ENCODE data around the gene DPM2. TPM values are rescaled to one million over a fixed set of nuclear protein-coding genes. Genes with fewer than 3 reads are reported as not detected.

Gene DPM2
- total and polyA plus RNA-seq, 2 of the 4 experiments (the other 2 are of a cell fraction), result 10.8 to 60.6 TPM

- no peak overlapping the region for H3K9ac ChIP-seq (ENCODE audit: low read depth, low read length)
- no peak overlapping the region for H4K91ac ChIP-seq (ENCODE audit: insufficient read depth, low read depth, low read length)
- no peak overlapping the region for H2AK9ac ChIP-seq (replicated peaks; ENCODE audit: low read depth, low read length, poor library complexity)
- H3K27ac ChIP-seq (ENCODE audit: insufficient read depth, low read length), result no peak overlapping the region
- no peak overlapping the region for H2BK20ac ChIP-seq (ENCODE audit: low read depth, low read length)
- ATAC-seq (ENCODE audit: low read depth) (no peak), DNase-seq (no peak)
- no peak overlapping the region for H2BK120ac ChIP-seq (ENCODE audit: low read depth, low read length)
- peaks cover 51% of the 10 kb centered on the region for H4K20me1 ChIP-seq (ENCODE audit: insufficient read depth, low read length)
- 71% methylated on average over 11 of the region's 16 CpGs; no CpG with 5 or more reads in 1 of the 2 experiments for WGBS, 2 experiments (ENCODE audit: extremely low coverage in 2 of 2, insufficient read length in 1 of 2)
- H3K79me1 ChIP-seq (ENCODE audit: low read depth in 1 of 2, low read length in 2 of 2), result peaks cover 38 to 89% of the 10 kb centered on the region in 2 experiments
- CTCF ChIA-PET, result interaction anchor here (0.9 kb wide), 1 partner anchor 27 kb away, joined by 4 read pairs; no protein-coding TSS in a partner anchor
- H3K4me3 ChIP-seq (ENCODE audit: insufficient read depth, low read depth, low read length), result no peak overlapping the region
- POLR2A ChIA-PET (ENCODE audit: unreplicated experiment), result no interaction called here
- H3K14ac ChIP-seq (replicated peaks; ENCODE audit: low read depth, low read length), result no peak overlapping the region
- no peaks in the 10 kb centered on the region for H3K27me3 ChIP-seq (ENCODE audit: control insufficient read depth, insufficient read depth, low read length)
- H3K9me1 ChIP-seq (ENCODE audit: insufficient read depth, low read length), result peaks cover 37% of the 10 kb centered on the region
- H3K4ac ChIP-seq (ENCODE audit: low read depth, low read length), result no peak overlapping the region; the same call in 1 of the 2 replicates
- H2AK5ac ChIP-seq (ENCODE audit: low read depth, low read length), result 0 out of 2 replicates have a peak overlapping the region, but pooled peaks have one; percentile 17
- H4K8ac ChIP-seq (ENCODE audit: low read depth in 2 of 2, low read length in 2 of 2), result no peak overlapping the region; a peak in 1 of 4 replicates
- H3K4me2 ChIP-seq (ENCODE audit: low read depth, low read length), result no peak overlapping the region
- H3K56ac ChIP-seq (ENCODE audit: extremely low read depth, insufficient read depth, low read length), result no peak overlapping the region
- no peak overlapping the region for H4K5ac ChIP-seq (ENCODE audit: low read depth, low read length)
- in situ Hi-C loops (cut with MboI; ENCODE audit: low sequenced_read_pairs), result no loop called here
- intact Hi-C loops (cut with micrococcal nuclease), result no loop called here
- BruUV-seq (replicated peaks), result no TSS peak
- dilution Hi-C loops (cut with HindIII; ENCODE audit: low sequenced_read_pairs, unreplicated experiment), result no loop called here
- no peak for TF ChIP-seq MAZ (IDR thresholded peaks at IDR 0.05; ENCODE audit: borderline replicate concordance, low read depth, low read length)
- no peak for TF ChIP-seq RFX5 (IDR thresholded peaks at IDR 0.05; ENCODE audit: low read depth, low read length)
- no peak for TF ChIP-seq POLR2A (IDR thresholded peaks at IDR 0.05; ENCODE audit: low read depth, low read length)
- TF ChIP-seq MXI1 (IDR thresholded peaks at IDR 0.05; ENCODE audit: borderline replicate concordance, low read depth, low read length), result no peak
- no peak for TF ChIP-seq MAFK (IDR thresholded peaks at IDR 0.05; ENCODE audit: low read depth, low read length)
- H3K18ac ChIP-seq (ENCODE audit: low read depth, low read length), result no peak overlapping the region
- peaks cover 60% of the 10 kb centered on the region for H3K4me1 ChIP-seq (ENCODE audit: control insufficient read depth, insufficient read depth, low read length)
- no peak overlapping the region for H2BK5ac ChIP-seq (ENCODE audit: low read depth, low read length, poor library complexity, severe bottlenecking)
- peak overlapping the region; percentile 37; the same call in 1 of the 2 replicates for H3K23ac ChIP-seq (ENCODE audit: low read depth, low read length)
- no peak overlapping the region for H2BK15ac ChIP-seq (ENCODE audit: low read depth, low read length)
- H3K9me3 ChIP-seq (ENCODE audit: control insufficient read depth, insufficient read depth, low read length), result no peaks in the 10 kb centered on the region
- H3K36me3 ChIP-seq (ENCODE audit: control insufficient read depth, insufficient read depth, low read length), result no peaks in the 10 kb centered on the region
- no peak overlapping the region for H2AFZ ChIP-seq (replicated peaks; ENCODE audit: low read length, poor library complexity)
Measured at GRCh38 chr9:127970401-127971313, 33.0 kb upstream of the DPM2 start.

Measured in IMR-90 (cell line).